GM18499 (cell line): ENCODE measurements around the gene ARHGAP35.

Experiments used
- ATAC-seq: cut with Tn5 transposase; IDR thresholded peaks from one replicate; pipeline ENCODE4 v1.9.1; 2021; ENCODE audit warnings: moderate number of reproducible peaks; ENCODE audit not compliant: insufficient read depth, unreplicated experiment

ARHGAP35 gene

GRCh38 chr19:46898731-46899130 is 37.9 kb downstream of the ARHGAP35 start:
- no peak for ATAC-seq

GRCh38 chr19:46900341-46900740 is 39.5 kb downstream of the ARHGAP35 start:
- ATAC-seq: no peak

- ATAC-seq: no peak
These were observed 41.1 kb downstream of the ARHGAP35 start for GRCh38 chr19:46901701-46902401.

DNA sequence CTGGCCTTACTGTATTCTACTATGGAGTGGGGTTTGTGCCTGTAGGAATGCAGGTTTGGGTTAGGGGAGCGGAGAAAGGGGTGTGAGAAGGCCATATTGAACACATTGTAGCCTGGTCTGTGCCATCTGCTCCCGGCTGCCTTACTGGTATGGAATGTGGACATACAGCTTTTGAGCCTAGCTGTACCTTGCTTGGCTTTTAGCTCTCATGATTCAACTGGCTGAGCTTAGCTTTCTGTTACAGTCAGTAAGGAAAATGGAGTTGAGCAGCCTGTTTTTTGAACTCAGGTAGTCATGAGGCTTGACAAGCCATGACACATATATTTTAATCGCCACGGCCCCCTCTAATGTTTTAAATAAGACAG is 41.6 kb downstream of the ARHGAP35 start:
- ATAC-seq: no peak

DNA sequence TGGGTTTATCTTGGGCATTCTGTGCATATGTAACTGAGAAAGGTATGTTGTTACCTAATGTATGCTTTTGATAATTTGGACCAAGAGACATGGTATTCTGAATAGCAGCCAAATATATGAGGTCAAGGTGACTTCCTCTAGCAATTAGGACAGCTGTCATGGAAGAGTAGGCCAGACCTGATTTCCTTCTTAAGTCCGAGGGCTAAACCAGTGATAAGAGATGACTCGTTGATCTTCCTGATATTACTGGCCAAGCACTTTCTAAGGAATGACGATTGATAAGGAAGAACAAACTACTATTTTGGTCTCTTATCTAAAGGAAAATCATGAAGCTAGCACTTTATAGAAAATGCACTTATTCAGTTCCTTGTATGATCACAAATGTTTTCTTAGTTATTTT is 42.7 kb downstream of the ARHGAP35 start:
- no peak for ATAC-seq

DNA sequence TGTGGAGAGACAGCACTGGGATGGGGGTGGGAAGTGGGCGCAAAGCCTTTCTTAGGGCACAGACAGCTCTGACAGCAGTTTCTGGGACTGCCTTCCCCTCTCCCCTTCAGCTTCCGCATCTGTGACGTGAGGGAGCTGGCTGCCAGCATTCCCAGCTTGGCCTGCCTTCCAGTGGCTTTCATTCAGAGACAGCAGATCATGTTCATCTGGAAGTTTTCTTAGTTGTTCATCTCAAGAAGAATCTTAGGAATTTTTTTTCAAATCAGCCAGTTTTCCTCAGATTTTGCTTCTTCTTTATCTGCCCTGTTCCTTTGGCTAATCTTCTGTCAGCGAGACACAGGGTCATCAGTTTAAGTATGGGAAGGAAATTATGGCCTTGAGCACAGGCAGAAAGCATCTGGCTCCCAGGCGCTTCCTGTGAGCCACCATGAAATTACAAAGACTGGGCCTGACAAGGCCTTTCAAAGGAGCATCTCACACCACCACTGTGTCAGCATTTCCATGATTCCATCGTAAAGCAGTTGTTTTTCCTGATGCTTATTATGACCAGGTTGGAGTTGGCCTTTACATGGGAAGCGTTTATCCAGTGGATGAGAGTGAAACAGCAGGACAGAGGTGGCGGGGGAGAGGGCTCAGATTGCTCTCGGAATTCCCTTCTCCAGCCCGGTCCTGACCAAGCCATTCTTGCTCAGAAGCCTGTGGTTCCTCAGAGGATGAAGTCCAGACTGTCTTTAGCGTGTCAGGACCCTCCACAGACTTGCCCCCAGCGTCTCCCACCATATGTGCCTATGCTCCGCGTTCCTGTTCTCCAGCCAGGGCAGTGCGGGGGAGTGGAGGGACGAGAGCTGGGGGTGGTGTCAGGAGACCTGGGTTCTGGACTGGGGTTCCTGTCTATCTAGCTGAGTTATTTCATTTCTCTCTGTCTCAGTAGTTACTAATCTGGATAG is 43.6 kb downstream of the ARHGAP35 start:
- ATAC-seq: no peak

DNA sequence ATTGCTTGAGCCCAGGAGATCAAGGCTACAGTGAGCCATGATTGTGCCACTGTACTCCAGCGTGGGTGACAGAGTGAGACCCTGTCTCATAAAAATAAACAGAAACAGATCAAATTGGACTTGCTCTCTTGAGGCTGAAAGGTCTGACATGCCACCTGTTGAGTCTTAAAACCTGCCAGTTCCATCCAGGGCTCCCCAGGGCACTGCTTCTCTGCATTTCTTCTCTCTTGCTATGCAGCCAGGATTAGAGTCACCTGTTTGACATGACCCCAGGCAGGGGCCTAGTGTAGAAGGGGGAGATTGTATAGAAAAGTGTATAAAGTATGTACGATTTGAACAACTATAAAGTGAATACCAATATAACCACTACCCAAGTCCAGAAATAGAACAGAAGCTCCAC is 45.4 kb downstream of the ARHGAP35 start:
- no peak for ATAC-seq

DNA sequence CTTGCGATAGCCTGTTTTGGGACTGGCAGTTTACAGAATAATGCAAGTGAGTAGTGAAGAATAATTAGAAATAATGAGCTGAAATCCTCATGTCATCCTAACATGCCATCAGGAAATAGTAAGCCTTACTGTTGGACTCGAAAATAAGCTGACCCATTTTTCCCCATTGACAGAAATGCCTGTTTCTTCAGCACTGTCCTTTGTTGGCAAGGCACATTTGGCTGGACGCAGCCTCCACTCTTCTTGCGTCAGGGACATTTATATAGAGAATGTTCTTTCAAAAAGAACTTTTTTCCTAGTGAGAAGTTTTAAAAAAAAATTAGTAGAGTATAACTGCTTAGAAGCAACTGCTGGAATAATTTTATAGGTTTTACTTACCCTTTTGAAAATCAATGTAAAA is 47.1 kb downstream of the ARHGAP35 start:
- no peak for ATAC-seq

- no peak for ATAC-seq
These were observed 48.6 kb downstream of the ARHGAP35 start for GRCh38 chr19:46909356-46909755.
